Sciatic nerve (tissue), 2 donors: Measurements from ENCODE around the gene JARID2. TPM values are rescaled to one million over a fixed set of nuclear protein-coding genes. Genes with fewer than 3 reads are reported as not detected.

ENCODE experiments used
- ATAC-seq: fragments of 200-7000 bp; cut with Tn5 transposase; one replicate; pipeline ENCODE4 v1.9.1; 2020; ENCODE audit warnings: mild to moderate bottlenecking, moderate library complexity
- DNase-seq: peaks from one replicate; pipeline ENCODE4 v3.0.0-alpha.2; 2020; ENCODE audit warnings: low spot score
- intact Hi-C: fragments of 100-400 bp; cut with DNase I; formaldehyde crosslinking; loops from one replicate; pipeline ENCODE4 v1.14.2; 2022
- total RNA-seq: library from RNA; stranded (reverse); fragmentation: NEBNext Ultra II Directional; extraction: Animal tissue kit (Norgen Biotek cat#: 25700); gene quantifications from one replicate; pipeline ENCODE4 v1.2.1, GENCODE V29; 2021
- donor health status: DM: no; HTN: no; CAD: no.
- donor health status: DM: no; HTN: no; CAD: no.

The JARID2 gene
- total RNA-seq, 1 donor from 2014 or later: 12.7 TPM

- intact Hi-C loops: no loop called here
- no peak for ATAC-seq
- DNase-seq: peak; percentile 34
Measured at GRCh38 chr6:15500078-15500740, 254.3 kb downstream of the JARID2 start.

GRCh38 chr6:15500901-15501825 lies 255.3 kb downstream of the JARID2 start:
- DNase-seq (peak; percentile 47), ATAC-seq (no peak)
- intact Hi-C loops: no loop called here

- intact Hi-C loops: no loop called here
- DNase-seq: no peak
- ATAC-seq: no peak
Measured at GRCh38 chr6:15501826-15502445, 256.1 kb downstream of the JARID2 start.

GRCh38 chr6:15502446-15503345 lies 256.8 kb downstream of the JARID2 start:
- ATAC-seq (no peak), DNase-seq (no peak)
- intact Hi-C loops: no loop called here

GRCh38 chr6:15503346-15503680 lies 257.4 kb downstream of the JARID2 start:
- DNase-seq (no peak), ATAC-seq (no peak)
- intact Hi-C loops: no loop called here

- ATAC-seq: peak; percentile 66
- peak; percentile 70 for DNase-seq
- intact Hi-C loops: no loop called here
Measured at GRCh38 chr6:15504040-15504495, 258.2 kb downstream of the JARID2 start.

- DNase-seq (peak; percentile 82), ATAC-seq (peak; percentile 89)
- intact Hi-C loops: no loop called here
Measured at GRCh38 chr6:15504581-15505350, 258.9 kb downstream of the JARID2 start.

GRCh38 chr6:15505463-15505918 lies 259.6 kb downstream of the JARID2 start:
- intact Hi-C loops: no loop called here
- ATAC-seq: peak; percentile 72
- DNase-seq: peak; percentile 63

GRCh38 chr6:15506066-15506465 lies 260.2 kb downstream of the JARID2 start:
- ATAC-seq: no peak
- intact Hi-C loops: no loop called here
- DNase-seq: peak; percentile 39

- intact Hi-C loops: no loop called here
- ATAC-seq (no peak), DNase-seq (peak; percentile 38)
Measured at GRCh38 chr6:15507221-15507620, 261.4 kb downstream of the JARID2 start.

GRCh38 chr6:15507746-15508145 lies 261.9 kb downstream of the JARID2 start:
- DNase-seq: peak; percentile 47
- intact Hi-C loops: no loop called here
- ATAC-seq: no peak

- intact Hi-C loops: no loop called here
- DNase-seq (peak; percentile 44), ATAC-seq (no peak)
Measured at GRCh38 chr6:15508441-15508871, 262.6 kb downstream of the JARID2 start.

- intact Hi-C loops: no loop called here
- DNase-seq: no peak
- no peak for ATAC-seq
Measured at GRCh38 chr6:15508931-15509330, 263.1 kb downstream of the JARID2 start.

GRCh38 chr6:15509335-15509933 lies 263.6 kb downstream of the JARID2 start:
- DNase-seq: peak; percentile 50
- intact Hi-C loops: no loop called here
- ATAC-seq: no peak

GRCh38 chr6:15510121-15510520 lies 264.3 kb downstream of the JARID2 start:
- DNase-seq (peak; percentile 27), ATAC-seq (no peak)
- intact Hi-C loops: no loop called here

- DNase-seq (no peak), ATAC-seq (no peak)
- intact Hi-C loops: no loop called here
Measured at GRCh38 chr6:15510536-15511247, 264.8 kb downstream of the JARID2 start.
